Measurements from ENCODE around the gene REEP1. TPM values are rescaled to one million over a fixed set of nuclear protein-coding genes. Genes with fewer than 3 reads are reported as not detected.
A peak's percentile ranks its signal among the peaks of the same experiment; 100 is the strongest.

REEP1 gene
- total RNA-seq, 1 donor from 2014 or later = 0.35 TPM

GRCh38 chr2:86225581-86225980 lies 111.8 kb downstream of the REEP1 start:
- DNase-seq (ENCODE audit: low read depth) = no peak
- no peak for TF ChIP-seq CTCF (conservative IDR thresholded peaks at IDR 0.05; ENCODE audit: low read depth, low read length)

GRCh38 chr2:86224645-86225355 lies 112.6 kb downstream of the REEP1 start:
- H3K4me3 ChIP-seq (ENCODE audit: low read depth, low read length) = no peak overlapping the region
- TF ChIP-seq CTCF (conservative IDR thresholded peaks at IDR 0.05; ENCODE audit: low read depth, low read length) = no peak
- DNase-seq (ENCODE audit: low read depth) = no peak

More at GRCh38 chr2:86225581-86225980, 111.8 kb downstream of the REEP1 start:
- no peak overlapping the region for H3K4me3 ChIP-seq (ENCODE audit: low read depth, low read length)

- no peak for DNase-seq (ENCODE audit: low read depth)
- TF ChIP-seq CTCF (conservative IDR thresholded peaks at IDR 0.05; ENCODE audit: low read depth, low read length) = no peak
- no peak overlapping the region for H3K4me3 ChIP-seq (ENCODE audit: low read depth, low read length)
Observed at GRCh38 chr2:86223927-86224560, 113.4 kb downstream of the REEP1 start.

- H3K4me3 ChIP-seq (ENCODE audit: low read depth, low read length) = no peak overlapping the region
- no peak for TF ChIP-seq CTCF (conservative IDR thresholded peaks at IDR 0.05; ENCODE audit: low read depth, low read length)
- no peak for DNase-seq (ENCODE audit: low read depth)
Observed at GRCh38 chr2:86223140-86223926, 114.1 kb downstream of the REEP1 start.

GRCh38 chr2:86221066-86221684 lies 116.3 kb downstream of the REEP1 start:
- DNase-seq (ENCODE audit: low read depth) = no peak
- H3K4me3 ChIP-seq (ENCODE audit: low read depth, low read length) = no peak overlapping the region
- peak; percentile 87 for TF ChIP-seq CTCF (conservative IDR thresholded peaks at IDR 0.05; ENCODE audit: low read depth, low read length)

GRCh38 chr2:86219896-86220295 lies 117.5 kb downstream of the REEP1 start:
- H3K4me3 ChIP-seq (ENCODE audit: low read depth, low read length) = no peak overlapping the region
- no peak for DNase-seq (ENCODE audit: low read depth)
- no peak for TF ChIP-seq CTCF (conservative IDR thresholded peaks at IDR 0.05; ENCODE audit: low read depth, low read length)
